ENCODE results near the gene LRRC26. TPM values are rescaled to one million over a fixed set of nuclear protein-coding genes. Genes with fewer than 3 reads are reported as not detected.
A peak's percentile ranks its signal among the peaks of the same experiment; 100 is the strongest.

The LRRC26 gene
- total and polyA plus RNA-seq, 2 experiments from 2014 or later, result not detected

DNA sequence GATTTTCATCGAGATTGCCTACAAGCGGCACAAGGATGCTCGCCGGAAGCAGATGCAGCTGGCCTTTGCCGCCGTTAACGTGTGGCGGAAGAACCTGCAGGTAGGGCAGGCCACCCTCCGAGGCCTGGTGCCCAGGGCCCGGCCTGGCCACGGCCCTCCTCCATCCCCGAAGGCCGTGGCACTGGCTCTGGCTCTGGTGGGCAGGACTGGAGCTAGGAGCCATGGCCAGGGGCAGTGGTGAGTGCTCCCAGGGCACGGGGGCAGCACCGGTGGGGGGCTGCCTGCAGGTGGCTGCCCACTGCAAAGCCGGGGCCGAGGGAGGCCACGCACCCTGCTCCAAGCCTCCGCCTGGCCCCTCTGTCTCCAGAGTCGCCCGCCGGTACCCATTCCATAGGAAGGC, 6.0 kb downstream of the LRRC26 start:
- Histone ChIP-seq H3K79me2 (ENCODE audit: insufficient read depth) (no peaks in the 10 kb centered on the region), H3K9me2 (ENCODE audit: insufficient read depth) (no peaks in the 10 kb centered on the region), H3K9ac (no peak overlapping the region), H4K20me1 (ENCODE audit: insufficient read depth) (no peaks in the 10 kb centered on the region), H3K9me3 (ENCODE audit: low read depth) (no peaks in the 10 kb centered on the region), H3K4me2 (ENCODE audit: unreplicated experiment) (no peak overlapping the region), H3K4me1 (ENCODE audit: insufficient read depth) (no peaks in the 10 kb centered on the region), H3K27me3 (replicated peaks; ENCODE audit: insufficient read depth) (peaks cover 53% of the 10 kb centered on the region), H3F3A (ENCODE audit: insufficient read depth) (no peaks in the 10 kb centered on the region), H3K36me3 (ENCODE audit: low read depth) (no peaks in the 10 kb centered on the region), H2AFZ (no peak overlapping the region), H3K27ac (no peak overlapping the region), H3K4me3 (no peak overlapping the region)
- in situ Hi-C loops (cut with MboI), result no loop called here
- no peak for DNase-seq
- WGBS, 2 experiments (ENCODE audit: low coverage in 1 of 2, low lambda C conversion rate in 2 of 2, missing lambda C conversion rate in 2 of 2), result 73 to 75% methylated on average over 21 to 22 of the region's 22 CpGs
- TF ChIP-seq EZH2 (IDR thresholded peaks at IDR 0.05; ENCODE audit: insufficient read depth, poor library complexity, severe bottlenecking) (no peak), EZH2phosphoT487 (IDR thresholded peaks at IDR 0.05; ENCODE audit: insufficient read depth, low read depth) (no peak)

DNA sequence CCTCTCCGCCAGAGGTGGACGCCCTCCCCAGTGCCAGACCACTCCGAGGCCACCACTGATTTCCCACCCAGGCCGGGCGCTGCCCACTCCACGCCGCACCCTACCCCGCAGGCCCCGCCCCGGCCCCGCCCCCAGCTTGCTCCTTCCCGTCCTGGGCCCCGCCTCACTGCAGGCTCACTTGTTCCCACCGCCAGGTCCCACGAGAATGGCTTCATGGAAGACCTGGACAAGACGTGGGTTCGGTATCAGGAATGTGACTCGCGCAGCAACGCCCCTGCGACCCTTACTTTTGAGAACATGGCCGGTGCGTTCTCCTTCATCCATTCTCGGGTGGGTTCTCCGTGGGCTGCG, 6.5 kb downstream of the LRRC26 start:
- Histone ChIP-seq H3K36me3 (ENCODE audit: low read depth) (no peaks in the 10 kb centered on the region), H3K79me2 (ENCODE audit: insufficient read depth) (no peaks in the 10 kb centered on the region), H3K9me2 (ENCODE audit: insufficient read depth) (no peaks in the 10 kb centered on the region), H4K20me1 (ENCODE audit: insufficient read depth) (no peaks in the 10 kb centered on the region), H3K9ac (no peak overlapping the region), H3K4me3 (peak overlapping the region; percentile 50), H3K4me1 (ENCODE audit: insufficient read depth) (no peaks in the 10 kb centered on the region), H3F3A (ENCODE audit: insufficient read depth) (no peaks in the 10 kb centered on the region), H2AFZ (peak overlapping the region; percentile 52), H3K27me3 (replicated peaks; ENCODE audit: insufficient read depth) (peaks cover 58% of the 10 kb centered on the region), H3K4me2 (ENCODE audit: unreplicated experiment) (peak overlapping the region; percentile 70), H3K27ac (no peak overlapping the region), H3K9me3 (ENCODE audit: low read depth) (no peaks in the 10 kb centered on the region)
- WGBS, 2 experiments (ENCODE audit: low coverage in 1 of 2, low lambda C conversion rate in 2 of 2, missing lambda C conversion rate in 2 of 2), result 27 to 40% methylated on average over 17 to 26 of the region's 26 CpGs
- in situ Hi-C loops (cut with MboI), result no loop called here
- TF ChIP-seq EZH2 (IDR thresholded peaks at IDR 0.05; ENCODE audit: insufficient read depth, poor library complexity, severe bottlenecking), result no peak
- no peak for TF ChIP-seq EZH2phosphoT487 (IDR thresholded peaks at IDR 0.05; ENCODE audit: insufficient read depth, low read depth)
- peak; percentile 37 for DNase-seq

DNA sequence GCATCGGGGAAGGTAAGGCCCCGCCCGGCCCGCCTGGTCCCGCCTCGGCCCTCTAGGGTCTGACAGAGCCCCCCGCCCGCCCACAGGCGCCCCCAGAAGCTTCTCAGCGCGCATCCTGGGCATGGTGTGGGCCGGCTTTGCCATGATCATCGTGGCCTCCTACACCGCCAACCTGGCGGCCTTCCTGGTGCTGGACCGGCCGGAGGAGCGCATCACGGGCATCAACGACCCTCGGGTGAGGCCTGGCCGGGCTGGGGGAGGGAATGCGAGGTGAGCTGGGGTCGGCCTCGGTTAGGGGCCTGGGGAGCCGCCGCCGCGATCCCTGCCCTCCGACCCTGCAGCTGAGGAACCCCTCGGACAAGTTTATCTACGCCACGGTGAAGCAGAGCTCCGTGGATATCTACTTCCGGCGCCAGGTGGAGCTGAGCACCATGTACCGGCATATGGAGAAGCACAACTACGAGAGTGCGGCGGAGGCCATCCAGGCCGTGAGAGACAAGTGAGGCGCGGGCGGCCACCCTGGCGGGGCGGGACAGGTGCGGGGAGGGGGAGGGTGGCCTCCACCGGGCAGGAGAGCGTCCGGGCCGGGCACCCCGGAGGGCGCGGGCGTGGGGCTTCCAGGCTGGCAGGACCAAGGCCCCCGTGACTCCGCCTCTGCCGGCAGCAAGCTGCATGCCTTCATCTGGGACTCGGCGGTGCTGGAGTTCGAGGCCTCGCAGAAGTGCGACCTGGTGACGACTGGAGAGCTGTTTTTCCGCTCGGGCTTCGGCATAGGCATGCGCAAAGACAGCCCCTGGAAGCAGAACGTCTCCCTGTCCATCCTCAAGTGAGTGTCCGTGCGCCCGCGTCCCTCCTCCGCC, 7.1 kb downstream of the LRRC26 start:
- peak overlapping the region; percentile 50 for H3K4me3 ChIP-seq
- H3K4me1 ChIP-seq (ENCODE audit: insufficient read depth), result no peaks in the 10 kb centered on the region
- 2 to 3% methylated on average over 39 to 67 of the region's 74 CpGs for WGBS, 2 experiments (ENCODE audit: low coverage in 1 of 2, low lambda C conversion rate in 2 of 2, missing lambda C conversion rate in 2 of 2)
- H3K9me2 ChIP-seq (ENCODE audit: insufficient read depth), result no peaks in the 10 kb centered on the region
- TF ChIP-seq EZH2phosphoT487 (IDR thresholded peaks at IDR 0.05; ENCODE audit: insufficient read depth, low read depth), result no peak
- no peak for TF ChIP-seq EZH2 (IDR thresholded peaks at IDR 0.05; ENCODE audit: insufficient read depth, poor library complexity, severe bottlenecking)
- H4K20me1 ChIP-seq (ENCODE audit: insufficient read depth), result no peaks in the 10 kb centered on the region
- peak overlapping the region; percentile 70 for H3K4me2 ChIP-seq (ENCODE audit: unreplicated experiment)
- in situ Hi-C loops (cut with MboI), result no loop called here
- peak overlapping the region; percentile 52 for H2AFZ ChIP-seq
- H3K27me3 ChIP-seq (replicated peaks; ENCODE audit: insufficient read depth), result peaks cover 57% of the 10 kb centered on the region
- no peaks in the 10 kb centered on the region for H3K36me3 ChIP-seq (ENCODE audit: low read depth)
- no peak overlapping the region for H3K27ac ChIP-seq
- H3K9ac ChIP-seq, result no peak overlapping the region
- no peaks in the 10 kb centered on the region for H3K79me2 ChIP-seq (ENCODE audit: insufficient read depth)
- H3F3A ChIP-seq (ENCODE audit: insufficient read depth), result no peaks in the 10 kb centered on the region
- no peaks in the 10 kb centered on the region for H3K9me3 ChIP-seq (ENCODE audit: low read depth)
- peak; percentile 53 for DNase-seq

DNA sequence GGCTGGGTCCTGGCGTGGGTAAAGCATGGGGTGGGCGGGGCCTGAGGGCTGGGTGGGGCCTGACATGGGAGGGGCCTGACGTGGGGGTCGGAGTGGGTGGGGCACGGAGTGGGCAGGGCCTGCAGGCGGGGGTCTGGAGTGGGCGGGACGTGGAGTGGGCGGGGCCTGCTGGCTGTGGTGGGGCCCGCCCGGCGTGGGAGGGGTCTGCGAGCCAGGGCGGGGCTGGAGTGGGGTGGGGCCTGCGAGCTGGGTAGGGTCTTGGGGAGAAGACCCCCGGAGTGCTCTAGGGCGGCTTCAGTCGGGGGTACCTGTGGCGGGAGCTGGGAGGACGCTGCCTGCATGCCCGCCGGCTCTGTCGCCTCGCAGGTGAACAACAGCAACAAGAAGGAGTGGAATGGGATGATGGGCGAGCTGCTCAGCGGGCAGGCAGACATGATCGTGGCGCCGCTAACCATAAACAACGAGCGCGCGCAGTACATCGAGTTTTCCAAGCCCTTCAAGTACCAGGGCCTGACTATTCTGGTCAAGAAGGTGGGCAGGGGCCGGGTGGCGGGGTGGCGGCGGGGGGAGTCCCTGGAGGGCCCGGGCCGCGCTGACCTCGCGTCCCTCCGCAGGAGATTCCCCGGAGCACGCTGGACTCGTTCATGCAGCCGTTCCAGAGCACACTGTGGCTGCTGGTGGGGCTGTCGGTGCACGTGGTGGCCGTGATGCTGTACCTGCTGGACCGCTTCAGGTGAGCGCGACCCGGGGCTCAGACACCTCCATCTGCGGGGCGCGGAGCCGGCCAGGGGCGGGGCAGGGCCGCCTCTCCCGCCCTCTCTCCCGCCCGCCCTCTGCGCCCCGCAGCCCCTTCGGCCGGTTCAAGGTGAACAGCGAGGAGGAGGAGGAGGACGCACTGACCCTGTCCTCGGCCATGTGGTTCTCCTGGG, 8.0 kb downstream of the LRRC26 start:
- no peak overlapping the region for H3K4me3 ChIP-seq
- no peak overlapping the region for H3K4me2 ChIP-seq (ENCODE audit: unreplicated experiment)

More for the DNA sequence above, 8.0 kb downstream of the LRRC26 start:
- H3K9ac ChIP-seq, result no peak overlapping the region
- TF ChIP-seq EZH2 (IDR thresholded peaks at IDR 0.05; ENCODE audit: insufficient read depth, poor library complexity, severe bottlenecking), result peak; percentile 19
- TF ChIP-seq EZH2phosphoT487 (IDR thresholded peaks at IDR 0.05; ENCODE audit: insufficient read depth, low read depth), result no peak
- H3K36me3 ChIP-seq (ENCODE audit: low read depth), result no peaks in the 10 kb centered on the region
- in situ Hi-C loops (cut with MboI), result no loop called here
- H3F3A ChIP-seq (ENCODE audit: insufficient read depth), result no peaks in the 10 kb centered on the region
- H3K9me2 ChIP-seq (ENCODE audit: insufficient read depth), result no peaks in the 10 kb centered on the region
- no peaks in the 10 kb centered on the region for H4K20me1 ChIP-seq (ENCODE audit: insufficient read depth)
- H3K9me3 ChIP-seq (ENCODE audit: low read depth), result no peaks in the 10 kb centered on the region
- H3K79me2 ChIP-seq (ENCODE audit: insufficient read depth), result no peaks in the 10 kb centered on the region
- DNase-seq, result peak; percentile 18
- H2AFZ ChIP-seq, result no peak overlapping the region
- H3K27me3 ChIP-seq (replicated peaks; ENCODE audit: insufficient read depth), result peaks cover 48% of the 10 kb centered on the region
- no peak overlapping the region for H3K27ac ChIP-seq
- WGBS, 2 experiments (ENCODE audit: low coverage in 1 of 2, low lambda C conversion rate in 2 of 2, missing lambda C conversion rate in 2 of 2), result 10 to 15% methylated on average over 21 to 51 of the region's 71 CpGs
- no peaks in the 10 kb centered on the region for H3K4me1 ChIP-seq (ENCODE audit: insufficient read depth)

All from GM23248 (cell line).